Stimulated activated CD8-positive, alpha-beta memory T cell treated with anti-CD3 and anti-CD28 coated beads, Interleukin-7, amount 100 ng/mL, for 48 hours (primary cell): Measurements from ENCODE around the gene ZNF638.
"Not testable (repeated sequence)": the region's sequence is repeated elsewhere in the genome, so short reads cannot be mapped to it uniquely, and the experiment has no call there.

Experiments
- DNase-seq, 2 donors: peaks; one replicate each; pipeline ENCODE4 v3.0.0-alpha.2; 2020; ENCODE audit warnings: low read depth in 1 of 2; ENCODE audit errors: extremely low read depth in 1 of 2

ZNF638 gene, protein sequence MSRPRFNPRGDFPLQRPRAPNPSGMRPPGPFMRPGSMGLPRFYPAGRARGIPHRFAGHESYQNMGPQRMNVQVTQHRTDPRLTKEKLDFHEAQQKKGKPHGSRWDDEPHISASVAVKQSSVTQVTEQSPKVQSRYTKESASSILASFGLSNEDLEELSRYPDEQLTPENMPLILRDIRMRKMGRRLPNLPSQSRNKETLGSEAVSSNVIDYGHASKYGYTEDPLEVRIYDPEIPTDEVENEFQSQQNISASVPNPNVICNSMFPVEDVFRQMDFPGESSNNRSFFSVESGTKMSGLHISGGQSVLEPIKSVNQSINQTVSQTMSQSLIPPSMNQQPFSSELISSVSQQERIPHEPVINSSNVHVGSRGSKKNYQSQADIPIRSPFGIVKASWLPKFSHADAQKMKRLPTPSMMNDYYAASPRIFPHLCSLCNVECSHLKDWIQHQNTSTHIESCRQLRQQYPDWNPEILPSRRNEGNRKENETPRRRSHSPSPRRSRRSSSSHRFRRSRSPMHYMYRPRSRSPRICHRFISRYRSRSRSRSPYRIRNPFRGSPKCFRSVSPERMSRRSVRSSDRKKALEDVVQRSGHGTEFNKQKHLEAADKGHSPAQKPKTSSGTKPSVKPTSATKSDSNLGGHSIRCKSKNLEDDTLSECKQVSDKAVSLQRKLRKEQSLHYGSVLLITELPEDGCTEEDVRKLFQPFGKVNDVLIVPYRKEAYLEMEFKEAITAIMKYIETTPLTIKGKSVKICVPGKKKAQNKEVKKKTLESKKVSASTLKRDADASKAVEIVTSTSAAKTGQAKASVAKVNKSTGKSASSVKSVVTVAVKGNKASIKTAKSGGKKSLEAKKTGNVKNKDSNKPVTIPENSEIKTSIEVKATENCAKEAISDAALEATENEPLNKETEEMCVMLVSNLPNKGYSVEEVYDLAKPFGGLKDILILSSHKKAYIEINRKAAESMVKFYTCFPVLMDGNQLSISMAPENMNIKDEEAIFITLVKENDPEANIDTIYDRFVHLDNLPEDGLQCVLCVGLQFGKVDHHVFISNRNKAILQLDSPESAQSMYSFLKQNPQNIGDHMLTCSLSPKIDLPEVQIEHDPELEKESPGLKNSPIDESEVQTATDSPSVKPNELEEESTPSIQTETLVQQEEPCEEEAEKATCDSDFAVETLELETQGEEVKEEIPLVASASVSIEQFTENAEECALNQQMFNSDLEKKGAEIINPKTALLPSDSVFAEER (N-terminal part only)

DNA sequence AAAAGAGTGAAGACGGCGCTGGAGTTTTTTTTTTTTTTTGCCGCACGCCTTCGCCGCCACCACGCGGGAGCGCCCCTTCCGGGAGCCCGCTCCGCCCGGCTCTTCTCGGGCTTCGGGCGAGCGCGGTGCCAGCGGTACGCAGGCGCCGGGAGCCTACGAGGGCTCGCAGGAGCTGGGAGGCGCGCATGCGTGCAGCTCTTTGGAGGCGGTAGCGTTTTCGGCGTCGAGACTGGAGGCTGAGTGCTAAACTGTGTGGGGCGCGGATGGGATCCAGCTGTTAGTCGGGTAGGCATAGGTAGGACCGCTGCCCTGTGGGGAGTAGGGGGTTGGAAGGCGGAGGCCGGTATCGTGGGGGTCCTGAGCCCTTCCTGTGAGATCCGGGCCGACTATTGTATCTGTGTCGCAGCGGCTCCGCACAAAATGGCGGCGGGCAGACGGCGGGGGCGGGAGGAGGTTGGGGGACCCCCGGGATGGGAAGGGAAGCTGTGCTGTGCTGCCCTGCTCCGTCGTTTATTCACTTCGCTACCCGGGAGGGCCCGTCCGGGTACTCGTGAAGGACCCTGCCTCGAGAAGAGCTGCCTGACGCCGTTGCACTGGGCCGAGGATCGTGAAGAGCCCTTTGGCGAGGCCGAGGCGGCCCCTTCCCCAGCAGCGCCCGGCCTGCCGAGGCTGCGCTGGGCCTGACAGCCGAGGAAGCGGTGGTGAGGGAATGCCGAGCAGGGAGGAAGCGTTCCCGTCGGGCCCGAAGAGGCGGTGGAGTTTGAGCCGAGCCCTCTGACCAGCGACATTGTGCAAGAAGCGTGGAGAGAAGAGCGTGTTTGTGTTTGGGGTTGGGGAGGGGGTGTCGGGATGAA is at the start of gene ZNF638:
ZNF638 (plus strand) TSS at position 202 of the 854 bp plus-strand sequence. CDS start 17,173 bp downstream, outside the sequence.
- DNase-seq, result peak; percentile 79 to 83

DNA sequence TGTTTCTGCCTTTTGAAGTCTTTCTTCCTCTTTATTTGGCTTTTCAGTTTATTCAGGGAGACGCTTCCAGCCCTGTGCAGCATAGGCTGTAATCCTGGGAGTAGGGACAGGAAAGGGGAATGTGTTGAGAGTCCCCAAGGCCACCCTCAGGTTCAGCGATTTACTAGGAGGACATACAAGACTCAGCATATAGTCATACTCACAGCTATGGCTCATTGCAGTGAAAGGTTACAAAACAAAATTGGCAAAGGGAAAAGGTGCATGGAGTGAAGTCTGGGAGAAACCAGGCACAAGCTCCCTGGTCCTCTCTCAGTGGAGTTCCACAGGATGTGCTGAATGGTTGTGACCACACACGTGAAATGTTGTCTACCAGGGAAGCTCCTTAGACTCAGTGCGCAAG is 49.6 kb upstream of the ZNF638 start:
- DNase-seq, result no peak

DNA sequence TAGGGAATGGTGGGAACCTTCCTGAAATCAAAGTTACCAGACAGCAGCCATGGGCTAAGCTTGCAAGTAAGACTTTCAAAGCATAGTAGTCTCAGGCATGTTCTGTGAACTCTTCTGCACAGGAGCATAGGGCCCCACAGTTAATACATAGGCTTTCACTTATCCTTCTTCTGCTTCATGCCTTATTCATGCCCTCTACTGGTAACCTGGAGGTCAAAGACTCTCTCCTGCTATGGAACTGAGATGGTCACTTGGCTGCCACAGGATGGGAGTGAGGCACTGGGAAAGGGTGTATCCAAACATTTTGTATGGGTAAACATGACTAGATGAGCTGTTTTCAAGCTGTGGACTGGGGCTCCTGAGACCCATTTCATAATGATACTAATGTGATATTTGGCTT is 49.1 kb upstream of the ZNF638 start:
- DNase-seq, result no peak

DNA sequence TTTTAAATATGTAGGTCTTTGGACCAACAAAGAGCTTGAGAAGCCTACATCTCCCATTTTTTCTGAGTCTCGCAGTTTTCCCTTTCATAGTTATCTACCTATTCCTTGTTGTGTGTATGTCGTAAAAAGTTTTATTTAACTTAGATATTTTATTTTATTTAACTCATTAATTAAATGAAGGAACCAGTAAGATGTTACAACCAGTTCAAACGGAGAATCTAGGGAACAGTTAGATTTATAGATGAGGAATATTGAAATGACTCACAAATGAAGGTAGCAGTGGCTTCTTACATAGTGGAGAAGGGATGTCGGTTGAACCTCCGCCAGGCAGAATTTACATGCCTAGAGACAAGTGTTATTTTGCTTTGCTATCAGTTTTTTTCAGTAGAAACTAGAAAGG is 48.5 kb upstream of the ZNF638 start:
- no peak for DNase-seq

DNA sequence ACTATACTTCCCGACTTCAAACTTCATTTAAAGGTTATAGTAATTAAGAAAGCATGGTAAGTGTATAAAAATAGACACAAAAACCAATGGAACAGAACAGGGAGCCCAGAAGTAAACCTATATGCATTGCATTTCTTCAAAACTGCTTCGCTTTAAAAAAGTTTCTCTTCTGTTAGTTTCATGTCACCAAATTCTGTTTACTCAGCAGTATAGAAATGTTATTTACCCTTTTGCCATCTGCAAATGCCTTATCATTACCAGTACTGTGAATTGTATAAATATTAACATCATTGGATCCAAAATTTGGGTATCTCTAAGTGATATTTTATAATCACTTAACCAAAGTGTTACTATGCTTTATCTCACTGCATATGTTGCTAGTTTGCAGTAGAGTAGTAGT is 45.9 kb upstream of the ZNF638 start:
- DNase-seq, result no peak

DNA sequence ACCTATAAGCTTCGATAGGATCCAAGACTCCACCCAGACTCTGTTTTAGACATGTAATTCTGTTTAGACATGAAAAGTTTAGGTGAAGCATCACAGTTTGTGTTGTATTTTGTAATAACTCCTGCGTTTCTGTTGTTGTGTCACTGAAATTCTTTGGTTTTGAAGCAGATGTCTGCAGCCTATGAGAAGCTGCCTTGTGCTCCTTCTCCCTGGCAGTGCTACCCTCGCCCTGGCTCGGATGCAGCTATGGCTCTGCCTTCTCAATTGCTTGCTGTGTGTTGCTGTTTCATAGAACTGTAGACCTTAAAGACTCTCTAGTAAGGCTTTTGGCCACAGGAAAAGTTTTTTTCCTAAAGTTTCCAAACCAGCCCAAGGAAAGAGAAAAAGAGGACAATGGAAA is 40.2 kb upstream of the ZNF638 start:
- no peak for DNase-seq

DNA sequence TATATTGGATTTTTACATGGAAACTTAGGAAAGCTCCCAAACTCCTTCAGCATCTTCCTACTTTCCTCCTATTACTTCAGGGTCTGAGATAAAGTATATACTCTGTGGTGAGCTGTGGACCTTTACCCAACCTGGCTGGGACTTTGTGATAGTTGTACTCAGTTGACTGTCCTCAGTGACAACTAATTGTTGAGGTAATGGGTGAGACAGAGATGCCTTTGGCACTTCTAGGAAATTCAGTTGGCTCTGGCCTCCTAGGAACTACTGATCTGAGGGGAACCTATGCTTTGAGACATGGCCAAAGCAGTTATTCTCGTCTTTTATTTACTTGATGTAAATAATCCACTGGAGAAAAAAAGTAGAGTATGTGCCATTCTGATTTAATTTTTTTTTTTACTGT is 39.4 kb upstream of the ZNF638 start:
- no peak for DNase-seq

DNA sequence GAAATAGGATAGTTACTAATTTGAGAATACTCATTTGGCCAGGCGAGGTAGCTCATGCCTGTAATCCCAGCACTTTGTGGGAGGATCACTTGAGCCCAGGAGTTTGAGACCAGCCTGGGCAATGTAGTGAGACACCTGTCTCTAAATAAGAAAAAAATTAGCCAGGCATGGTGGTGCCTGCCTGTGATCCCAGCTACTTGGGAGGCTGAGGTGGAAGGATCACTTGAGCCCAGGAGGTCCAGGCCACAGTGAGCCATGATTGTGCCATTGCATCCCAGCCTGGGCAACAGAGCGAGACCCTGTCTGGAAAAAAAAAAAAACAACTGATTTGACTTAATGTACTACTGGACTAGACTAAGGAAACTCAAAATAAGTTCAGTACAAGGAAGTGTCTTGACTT is 32.7 kb upstream of the ZNF638 start:
- DNase-seq, result no peak

DNA sequence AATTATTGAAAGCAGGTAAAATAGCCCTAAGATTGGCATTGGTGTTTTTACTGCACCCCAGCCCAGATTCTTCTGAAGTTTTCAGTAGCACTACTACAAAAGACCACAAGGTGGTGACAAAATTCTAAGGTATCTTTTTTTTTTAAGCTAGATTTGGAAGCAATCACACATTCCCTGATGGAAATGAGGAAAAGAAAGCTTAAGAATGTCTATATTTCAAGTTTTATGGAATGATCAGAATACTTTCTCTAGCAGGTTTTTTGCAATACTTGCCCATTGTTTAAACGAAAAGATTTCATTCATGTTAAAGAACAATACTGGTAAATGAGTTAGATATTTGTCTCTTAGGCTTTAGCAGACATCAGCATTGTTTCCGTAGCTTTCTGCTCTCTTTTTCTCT is 32.1 kb upstream of the ZNF638 start:
- no peak for DNase-seq

DNA sequence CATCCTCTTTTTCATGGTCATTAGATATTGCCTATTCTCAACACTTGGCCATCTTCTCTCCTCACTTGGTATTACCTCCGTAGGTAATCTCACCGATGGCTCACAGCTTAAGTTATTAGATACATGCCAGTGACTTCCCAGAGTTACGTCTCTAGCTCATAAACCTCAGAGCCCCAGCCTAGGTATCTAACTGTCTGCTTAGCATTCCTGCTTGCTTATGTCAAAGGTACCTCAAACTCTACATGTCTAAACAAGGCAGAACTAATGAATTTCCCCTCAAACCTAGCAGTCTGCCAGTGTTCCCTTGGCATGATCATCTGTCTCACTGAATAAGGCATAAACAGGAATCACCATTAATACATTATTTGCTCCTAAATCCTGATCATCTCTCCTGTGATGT is 27.7 kb upstream of the ZNF638 start:
- DNase-seq, result no peak

DNA sequence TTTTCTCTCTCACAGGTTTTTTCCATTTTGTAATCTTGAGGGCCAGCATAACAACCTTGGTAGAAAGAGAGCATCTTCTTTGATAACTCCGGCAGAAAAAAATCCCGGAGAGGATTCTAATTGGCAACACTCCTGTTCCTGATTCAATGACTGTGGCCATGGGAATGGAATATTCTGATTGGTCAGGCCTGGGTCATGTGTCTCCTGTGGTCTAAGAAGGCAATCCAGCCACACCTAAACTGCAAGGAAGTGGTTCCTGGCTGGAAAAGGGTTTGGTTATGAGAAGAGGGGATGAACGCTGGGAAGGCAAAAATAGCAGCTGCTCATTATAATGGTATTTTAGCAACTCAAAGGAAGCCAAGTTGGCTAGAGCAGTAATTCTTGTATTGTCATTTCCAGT is 24.8 kb upstream of the ZNF638 start:
- no peak for DNase-seq

DNA sequence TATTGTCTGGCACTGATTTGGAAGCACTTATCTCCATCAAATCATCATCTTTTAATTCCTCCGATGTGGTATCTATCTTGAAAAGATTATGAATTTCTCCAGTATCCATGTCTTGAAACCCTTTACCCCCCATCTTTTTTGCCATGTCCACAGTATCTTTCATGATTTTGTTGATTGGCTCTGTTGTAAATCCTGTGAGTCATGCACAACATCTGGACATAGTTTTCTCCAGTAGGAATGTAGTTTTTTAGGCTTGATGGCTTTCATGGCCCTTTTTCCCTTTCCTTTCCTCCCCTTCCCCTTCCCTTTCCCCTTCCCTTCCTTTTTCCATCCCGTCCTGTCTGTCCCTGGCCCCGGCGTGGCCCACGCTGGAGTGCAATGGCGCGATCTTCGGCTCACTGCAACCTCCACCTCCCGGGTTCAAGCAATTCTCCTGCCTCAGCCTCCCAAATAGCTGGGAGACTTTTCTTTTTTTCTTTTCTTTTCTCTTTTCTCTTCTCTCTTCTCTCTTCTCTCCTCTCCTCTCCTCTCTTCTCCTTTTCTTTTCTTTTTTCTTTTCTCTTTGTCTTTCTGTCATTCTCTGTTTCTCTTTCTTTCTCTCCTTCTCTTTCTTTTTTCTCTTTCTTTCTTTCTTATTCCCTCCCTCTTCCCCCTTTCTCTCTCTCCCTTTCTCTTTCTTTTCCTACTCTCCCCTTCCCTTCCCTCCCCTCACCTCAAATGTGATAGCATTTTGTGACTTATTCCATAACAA is 18.4 kb upstream of the ZNF638 start:
- no peak for DNase-seq

DNA sequence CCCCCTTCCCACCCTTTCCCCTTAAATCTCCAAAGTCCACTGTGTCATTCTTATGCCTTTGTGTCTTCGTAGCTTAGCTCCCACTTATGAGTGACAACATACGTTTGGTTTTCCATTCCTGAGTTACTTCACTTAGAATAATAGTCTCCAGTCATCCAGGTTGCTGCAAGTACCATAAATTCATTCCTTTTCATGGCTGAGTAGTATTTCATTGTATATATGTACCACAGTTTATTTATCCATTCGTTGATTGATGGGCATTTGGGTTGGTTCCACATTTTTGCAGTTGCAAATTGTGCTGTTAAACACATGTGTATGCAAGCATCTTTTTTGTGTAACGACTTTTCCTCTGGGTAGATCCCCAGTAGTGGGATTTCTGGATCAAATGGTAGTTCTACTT is 14.5 kb upstream of the ZNF638 start:
- DNase-seq, result no peak

DNA sequence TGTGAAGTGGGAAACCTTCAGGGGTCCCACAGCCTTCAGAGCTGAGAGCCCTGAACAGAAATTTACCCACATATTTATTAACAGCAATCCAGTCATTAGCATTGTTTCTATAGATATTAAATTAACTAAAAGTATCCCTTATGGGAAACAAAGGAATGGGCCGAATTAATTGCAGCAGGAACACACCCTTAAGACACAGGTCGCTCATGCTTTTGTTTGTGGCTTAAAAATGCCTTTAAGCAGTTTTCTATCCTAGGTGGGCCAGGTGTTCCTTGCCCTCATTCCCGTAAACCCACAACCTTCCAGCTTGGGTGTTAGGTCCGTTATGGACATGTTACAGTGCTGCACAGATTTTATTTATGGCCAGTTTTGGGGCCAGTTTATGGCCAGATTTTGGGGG is 13.7 kb upstream of the ZNF638 start:
- DNase-seq, result not testable (repeated sequence)

DNA sequence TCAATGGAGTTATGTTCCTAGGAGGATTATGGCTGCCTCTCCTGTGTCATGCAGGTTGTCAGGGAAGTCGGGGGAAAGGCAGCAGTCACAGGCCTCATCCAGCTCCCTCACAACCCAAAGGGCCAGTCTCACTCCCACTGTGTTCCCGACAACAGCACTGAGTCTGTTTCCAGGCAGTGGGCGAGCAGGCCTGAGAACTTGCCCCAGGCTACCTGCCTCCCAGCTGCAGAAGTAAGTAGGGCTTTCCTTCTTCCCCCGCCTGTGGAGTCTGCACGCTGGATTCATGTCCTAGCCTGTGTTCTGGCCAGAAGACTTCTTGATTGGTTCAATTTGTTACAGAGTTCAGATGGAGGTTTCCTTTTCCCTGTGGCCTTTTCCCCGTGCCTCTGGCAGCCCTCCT is 8.2 kb upstream of the ZNF638 start:
- DNase-seq, result no peak

DNA sequence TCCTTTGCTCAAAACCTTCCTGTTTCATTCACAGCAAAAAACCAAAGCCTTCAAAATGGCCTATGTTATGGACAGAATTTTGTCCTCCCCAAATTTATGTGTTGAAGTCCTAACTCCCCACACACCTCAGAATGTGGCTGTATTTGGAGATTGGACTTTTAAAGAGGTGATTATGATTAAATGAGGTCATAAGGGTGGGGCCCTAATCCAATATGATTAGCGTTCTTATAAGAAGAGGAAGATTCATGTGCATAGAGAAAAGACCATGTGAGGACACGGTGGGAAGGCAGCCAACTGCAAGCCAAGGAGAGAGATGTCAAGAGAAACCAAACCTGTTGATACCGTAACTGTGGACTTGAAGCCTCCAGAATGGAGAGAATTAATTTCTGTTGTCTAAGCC is 4.6 kb upstream of the ZNF638 start:
- no peak for DNase-seq

DNA sequence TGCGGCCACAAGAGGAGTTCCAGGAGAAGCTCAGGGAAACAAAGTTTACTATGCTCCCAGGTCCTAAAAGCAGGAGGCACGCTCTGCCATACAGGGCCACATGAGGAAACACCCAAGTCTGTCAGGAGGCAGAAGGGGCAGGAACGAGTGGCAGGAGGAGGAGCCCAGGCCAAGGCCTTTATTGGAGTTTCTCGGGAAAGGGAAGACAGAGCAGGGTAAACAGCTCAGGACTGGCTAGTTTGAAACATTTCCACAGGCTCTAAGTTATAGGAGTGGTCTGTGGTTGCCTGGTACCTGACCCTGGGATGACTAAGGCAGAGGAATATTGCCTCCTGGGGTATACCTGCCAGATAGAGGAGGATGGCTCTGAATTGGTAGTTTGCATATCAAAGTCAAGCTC is 3.7 kb upstream of the ZNF638 start:
- no peak for DNase-seq

DNA sequence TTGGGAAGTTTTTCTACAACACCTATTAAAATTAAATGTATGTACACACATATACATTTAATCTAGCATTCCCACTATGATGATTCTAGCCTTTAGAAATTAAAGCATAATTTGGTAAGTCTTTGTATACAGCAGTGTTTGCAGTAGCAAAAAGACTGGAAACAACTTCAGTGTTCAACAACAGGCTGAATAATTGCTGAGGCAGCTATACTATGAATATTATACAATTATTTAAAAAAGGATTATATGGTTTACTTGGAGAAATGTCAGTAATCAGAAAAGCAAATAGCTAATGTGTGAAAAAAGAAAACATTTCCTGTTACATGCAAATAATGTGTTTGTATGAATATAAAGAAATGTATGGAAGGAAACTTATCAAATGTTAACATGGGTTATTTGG is 1.4 kb upstream of the ZNF638 start:
- DNase-seq, result no peak

DNA sequence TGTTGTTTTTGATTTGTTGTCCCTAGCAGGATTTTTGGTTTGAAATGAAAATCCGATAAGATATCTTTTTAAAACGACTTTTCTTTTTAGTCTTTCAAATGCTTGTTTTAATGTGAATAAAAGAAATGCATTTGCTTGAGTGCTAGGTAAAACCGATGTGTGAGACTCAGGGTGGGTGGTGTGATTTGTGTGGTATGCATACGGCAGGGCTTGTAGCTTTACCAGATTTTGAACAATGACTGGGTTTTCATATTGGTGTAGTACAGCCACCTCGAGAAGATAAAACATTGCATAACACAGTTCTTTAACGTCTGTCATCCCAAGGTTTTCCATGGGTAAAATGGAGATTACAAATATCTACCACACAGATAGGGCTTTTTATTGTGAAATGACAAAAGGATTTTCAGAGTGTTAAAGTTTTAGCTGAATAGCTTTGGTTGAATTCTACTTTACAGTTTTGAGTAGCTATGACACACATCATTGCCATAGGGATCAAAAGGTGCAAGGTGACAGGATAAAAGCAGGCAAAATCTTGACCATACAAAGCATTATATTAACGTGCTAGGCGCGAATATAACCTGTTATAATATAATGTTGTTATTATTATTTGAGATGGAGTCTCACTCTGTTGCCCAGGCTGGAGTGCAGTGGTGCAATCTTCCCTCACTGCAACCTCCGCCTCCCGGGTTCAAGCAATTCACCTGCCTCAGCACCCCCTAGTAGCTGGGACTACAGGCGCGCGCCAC is 824 bp upstream of the ZNF638 start:
- DNase-seq, result no peak
